HepG2 (cell line): Measurements from ENCODE around the gene GMFB. TPM values are rescaled to one million over a fixed set of nuclear protein-coding genes. Genes with fewer than 3 reads are reported as not detected.
A peak's percentile ranks its signal among the peaks of the same experiment; 100 is the strongest.

Experiments used
- ISX ChIP-seq: sonication (generic); formaldehyde crosslinking; conservative IDR thresholded peaks from 2 replicates; pipeline ENCODE4 v1.5.0; 2020; ENCODE audit warnings: missing genetic modification reagents
- POGZ ChIP-seq: sonication (generic); formaldehyde crosslinking; IDR thresholded peaks from 2 replicates; pipeline ENCODE4 v1.4.0; 2020; ENCODE audit warnings: mild to moderate bottlenecking, missing genetic modification reagents
- RAD21 ChIP-seq: fragments of 450-650 bp; formaldehyde crosslinking; IDR thresholded peaks from 2 replicates; pipeline ENCODE4 v1.5.0; 2020; ENCODE audit warnings: mild to moderate bottlenecking
- SOX6 ChIP-seq, 2 experiments: fragments of 450-650 bp in 1 of 2; sonication (generic) in 1 of 2; formaldehyde crosslinking in 1 of 2; IDR thresholded peaks; 2 replicates each; pipeline versions ENCODE4 v1.4.0 to v1.6.1; 2017 to 2020; ENCODE audit warnings: antibody characterized with exemption in 1 of 2, mild to moderate bottlenecking in 1 of 2, missing genetic modification reagents in 1 of 2
- SP140L ChIP-seq: sonication (generic); formaldehyde crosslinking; IDR thresholded peaks from 2 replicates; pipeline ENCODE4 v1.4.0; 2020; ENCODE audit warnings: missing genetic modification reagents, borderline replicate concordance
- SRY ChIP-seq: sonication (generic); formaldehyde crosslinking; IDR thresholded peaks from 2 replicates; pipeline ENCODE4 v1.8.0; 2022; ENCODE audit warnings: mild to moderate bottlenecking, missing genetic modification reagents
- STAG1 ChIP-seq: sonication (generic); formaldehyde crosslinking; IDR thresholded peaks from 2 replicates; pipeline ENCODE4 v1.4.0; 2020; ENCODE audit warnings: missing genetic modification reagents
- TERF1 ChIP-seq: sonication (generic); formaldehyde crosslinking; IDR thresholded peaks from 2 replicates; pipeline ENCODE4 v1.8.0; 2022; ENCODE audit warnings: mild to moderate bottlenecking, missing genetic modification reagents, moderate library complexity
- THAP8 ChIP-seq: sonication (generic); formaldehyde crosslinking; IDR thresholded peaks from 2 replicates; pipeline ENCODE4 v1.5.1; 2020; ENCODE audit warnings: missing genetic modification reagents, mild to moderate bottlenecking, borderline replicate concordance
- XRCC5 ChIP-seq: fragments of 200-400 bp; formaldehyde crosslinking; optimal IDR thresholded peaks from 2 replicates; pipeline ENCODE3; 2017; ENCODE audit warnings: mild to moderate bottlenecking, low read length
- ZIK1 ChIP-seq: sonication (generic); formaldehyde crosslinking; IDR thresholded peaks from 2 replicates; pipeline ENCODE4 v1.5.0; 2020; ENCODE audit warnings: mild to moderate bottlenecking, low read depth, missing genetic modification reagents, borderline replicate concordance
- ZMYM3 ChIP-seq: sonication (generic); formaldehyde crosslinking; IDR thresholded peaks from 2 replicates; pipeline ENCODE4 v1.5.1; 2020; ENCODE audit warnings: mild to moderate bottlenecking, missing genetic modification reagents
- ZNF121 ChIP-seq: sonication (generic); formaldehyde crosslinking; IDR thresholded peaks from 2 replicates; pipeline ENCODE4 v1.5.0; 2020; ENCODE audit warnings: mild to moderate bottlenecking, missing genetic modification reagents
- ZNF326 ChIP-seq: sonication (generic); formaldehyde crosslinking; IDR thresholded peaks from 2 replicates; pipeline ENCODE4 v1.4.0; 2020; ENCODE audit warnings: missing genetic modification reagents, borderline replicate concordance
- ZNF432 ChIP-seq: sonication (generic); formaldehyde crosslinking; IDR thresholded peaks from 2 replicates; pipeline ENCODE4 v1.5.0; 2020; ENCODE audit warnings: missing genetic modification reagents, mild to moderate bottlenecking, borderline replicate concordance
- ZNF619 ChIP-seq: sonication (generic); formaldehyde crosslinking; IDR thresholded peaks from 2 replicates; pipeline ENCODE4 v1.4.0; 2020; ENCODE audit warnings: mild to moderate bottlenecking, missing genetic modification reagents
- ZNF674 ChIP-seq: sonication (generic); formaldehyde crosslinking; IDR thresholded peaks from 2 replicates; pipeline ENCODE4 v1.5.0; 2020; ENCODE audit warnings: low read depth, mild to moderate bottlenecking, missing genetic modification reagents
- ZNF7 ChIP-seq: IDR thresholded peaks from 2 replicates; pipeline ENCODE4 v1.6.1; 2016; ENCODE audit warnings: missing biosample characterization, missing genetic modification reagents
- ZNF790 ChIP-seq: sonication (generic); formaldehyde crosslinking; IDR thresholded peaks from 2 replicates; pipeline ENCODE4 v1.8.0; 2022; ENCODE audit warnings: missing genetic modification reagents, mild to moderate bottlenecking, borderline replicate concordance
- polyA plus RNA-seq, 8 experiments: library from polyadenylated mRNA; depleted of rRNA in 3 of 8; stranded (reverse) in 7 of 8; unstranded in 1 of 8; fragments of >200 nt; fragmentation: Illumina TruSeq in 4 of 8; extraction: Trizol in 4 of 8; gene quantifications; 2 replicates each; pipeline versions ENCODE4 v1.2.1 to v1.2.3, GENCODE V29; 2011 to 2016; ENCODE audit warnings: low read depth in 4 of 8, missing spikeins in 1 of 8, mixed read lengths in 1 of 8; ENCODE audit not compliant: insufficient read depth in 1 of 8
- total RNA-seq, 5 experiments: library from RNA; depleted of rRNA; stranded (reverse); fragments of >200 nt; fragmentation: Illumina TruSeq; extraction: Trizol; gene quantifications; 2 replicates each; pipeline ENCODE4 v1.2.3, GENCODE V29; 2016; ENCODE audit warnings: low read depth in 1 of 5
- TF ChIP-seq, protein P1 (sequence below): sonication (generic); formaldehyde crosslinking; IDR thresholded peaks from 2 replicates; pipeline ENCODE4 v1.8.0; 2022; ENCODE audit warnings: missing genetic modification reagents, low read depth, mild to moderate bottlenecking, borderline replicate concordance
- TF ChIP-seq, protein P2 (sequence below): IDR thresholded peaks from 2 replicates; pipeline ENCODE4 v1.6.1; 2012; ENCODE audit warnings: inconsistent platforms
- TF ChIP-seq, protein P3 (sequence below): sonication (generic); formaldehyde crosslinking; IDR thresholded peaks from 2 replicates; pipeline ENCODE4 v1.4.0; 2020; ENCODE audit warnings: missing genetic modification reagents, borderline replicate concordance

GMFB gene
- total and polyA plus RNA-seq, 2 of the 13 experiments (the other 11 are each of a cell fraction or from before 2014, with no cell fraction given), result 17.3 to 68.2 TPM

DNA sequence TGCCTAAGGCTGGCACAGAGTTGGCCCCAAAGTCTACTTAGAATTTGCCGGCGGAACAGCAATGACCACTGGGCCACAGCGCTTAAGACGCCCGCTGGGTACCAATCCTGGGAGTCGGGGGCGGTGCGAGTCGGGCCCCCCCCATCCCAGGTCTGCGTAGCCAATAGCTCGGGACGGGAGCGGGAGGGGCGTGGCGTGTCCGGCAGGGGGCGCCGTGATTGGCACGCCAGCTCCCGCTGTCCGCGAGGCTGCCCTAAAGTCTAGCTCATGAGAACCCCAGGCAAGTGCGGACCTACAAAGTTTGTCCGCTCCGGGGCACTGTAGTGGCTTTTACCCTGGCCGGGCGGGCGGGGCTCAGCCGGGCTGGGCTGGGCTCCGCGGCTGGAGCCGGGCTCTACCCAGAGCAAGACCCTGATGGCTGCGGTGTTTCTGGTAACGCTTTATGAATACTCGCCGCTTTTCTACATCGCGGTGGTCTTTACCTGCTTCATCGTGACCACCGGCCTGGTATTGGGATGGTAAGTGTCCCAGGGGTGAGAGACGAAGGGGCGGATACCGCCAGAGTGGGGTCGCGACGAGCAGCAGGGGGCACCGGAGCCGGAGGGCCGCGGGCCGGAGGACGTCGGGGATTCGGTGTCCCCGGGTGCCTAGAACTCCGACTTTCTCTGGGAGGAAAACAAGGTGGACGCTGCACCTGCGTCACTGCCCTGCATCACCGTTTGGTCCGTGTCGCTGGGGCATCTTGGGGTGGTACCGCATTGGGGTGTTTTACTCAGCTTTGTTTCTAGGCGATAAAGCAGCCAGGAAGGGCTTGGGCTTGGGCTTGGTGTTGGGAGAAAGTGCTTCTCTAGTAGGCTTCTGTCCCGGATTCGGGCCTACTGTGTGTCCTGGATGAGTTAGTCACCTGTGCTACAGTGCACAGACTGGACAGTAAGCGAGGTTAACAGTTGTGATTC lies 21.0 kb upstream of the GMFB start, which contains the start of gene CGRRF1 (continued):
- TF ChIP-seq SRY, result peak; percentile 41; the same call in 1 of the 2 replicates
- TF ChIP-seq ZMYM3, result peak; percentile 87
- TF ChIP-seq, protein P1, sequence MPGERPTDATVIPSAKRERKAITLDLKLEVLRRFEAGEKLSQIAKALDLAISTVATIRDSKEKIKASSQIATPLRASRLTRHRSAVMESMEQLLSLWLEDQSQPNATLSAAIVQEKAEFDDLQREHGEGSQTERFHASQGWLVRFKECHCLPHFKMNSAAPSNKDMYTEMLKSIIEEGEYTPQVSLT (CRISPR knock-in tag), result no peak
- TF ChIP-seq, protein P2, sequence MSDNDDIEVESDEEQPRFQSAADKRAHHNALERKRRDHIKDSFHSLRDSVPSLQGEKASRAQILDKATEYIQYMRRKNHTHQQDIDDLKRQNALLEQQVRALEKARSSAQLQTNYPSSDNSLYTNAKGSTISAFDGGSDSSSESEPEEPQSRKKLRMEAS, result peak; percentile 67; the same call in 1 of the 2 replicates
- TF ChIP-seq SOX6 (IDR thresholded peaks at IDR 0.05), result no peak
- TF ChIP-seq SOX6 (CRISPR knock-in tag; IDR thresholded peaks at IDR 0.05), result peak; percentile 74
- TF ChIP-seq, protein P3, sequence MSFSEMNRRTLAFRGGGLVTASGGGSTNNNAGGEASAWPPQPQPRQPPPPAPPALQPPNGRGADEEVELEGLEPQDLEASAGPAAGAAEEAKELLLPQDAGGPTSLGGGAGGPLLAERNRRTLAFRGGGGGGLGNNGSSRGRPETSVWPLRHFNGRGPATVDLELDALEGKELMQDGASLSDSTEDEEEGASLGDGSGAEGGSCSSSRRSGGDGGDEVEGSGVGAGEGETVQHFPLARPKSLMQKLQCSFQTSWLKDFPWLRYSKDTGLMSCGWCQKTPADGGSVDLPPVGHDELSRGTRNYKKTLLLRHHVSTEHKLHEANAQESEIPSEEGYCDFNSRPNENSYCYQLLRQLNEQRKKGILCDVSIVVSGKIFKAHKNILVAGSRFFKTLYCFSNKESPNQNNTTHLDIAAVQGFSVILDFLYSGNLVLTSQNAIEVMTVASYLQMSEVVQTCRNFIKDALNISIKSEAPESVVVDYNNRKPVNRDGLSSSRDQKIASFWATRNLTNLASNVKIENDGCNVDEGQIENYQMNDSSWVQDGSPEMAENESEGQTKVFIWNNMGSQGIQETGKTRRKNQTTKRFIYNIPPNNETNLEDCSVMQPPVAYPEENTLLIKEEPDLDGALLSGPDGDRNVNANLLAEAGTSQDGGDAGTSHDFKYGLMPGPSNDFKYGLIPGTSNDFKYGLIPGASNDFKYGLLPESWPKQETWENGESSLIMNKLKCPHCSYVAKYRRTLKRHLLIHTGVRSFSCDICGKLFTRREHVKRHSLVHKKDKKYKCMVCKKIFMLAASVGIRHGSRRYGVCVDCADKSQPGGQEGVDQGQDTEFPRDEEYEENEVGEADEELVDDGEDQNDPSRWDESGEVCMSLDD (CRISPR knock-in tag), result no peak
- no peak for TF ChIP-seq ZNF432
- 0 out of 2 replicates have a peak, but pooled peaks have one; percentile 65 for TF ChIP-seq ZNF790
- TF ChIP-seq ZNF326 (CRISPR knock-in tag), result no peak
- TF ChIP-seq ZNF674 (CRISPR knock-in tag), result no peak
- no peak; the same call in 1 of the 2 replicates for TF ChIP-seq ZNF619 (CRISPR knock-in tag)
- TF ChIP-seq STAG1 (CRISPR knock-in tag), result peak; percentile 62
- peak; percentile 97 for TF ChIP-seq POGZ (CRISPR knock-in tag)
- no peak; the same call in 1 of the 2 replicates for TF ChIP-seq ZIK1 (CRISPR knock-in tag)
- no peak for TF ChIP-seq ZNF7 (CRISPR knock-in tag)
- TF ChIP-seq ISX (CRISPR knock-in tag), result no peak
- TF ChIP-seq THAP8 (CRISPR knock-in tag), result no peak; the same call in 1 of the 2 replicates
- peak; percentile 28 for TF ChIP-seq ZNF121 (CRISPR knock-in tag)
- TF ChIP-seq TERF1 (CRISPR knock-in tag), result no peak
- peak; percentile 96 for TF ChIP-seq XRCC5
- TF ChIP-seq SP140L, result no peak
- TF ChIP-seq RAD21 (CRISPR knock-in tag), result peak; percentile 66
